Choroid plexus epithelial cell (primary cell): Measurements from ENCODE around the gene NEK2.

Experiments
- DNase-seq: peaks from one replicate; pipeline ENCODE4 v3.0.0-alpha.2; 2010; ENCODE audit warnings: low read depth
- H3K4me3 ChIP-seq: 2 replicates; pipeline ENCODE4 v1.5.1; 2011; ENCODE audit warnings: low read depth, mild to moderate bottlenecking, control low read depth, low read length, moderate library complexity
- TF ChIP-seq, protein P1 (sequence below): conservative IDR thresholded peaks from 2 replicates; pipeline ENCODE4 v1.5.1; 2011; ENCODE audit warnings: low read depth, mild to moderate bottlenecking, control low read depth, inconsistent platforms, low read length, moderate library complexity

Gene NEK2

DNA sequence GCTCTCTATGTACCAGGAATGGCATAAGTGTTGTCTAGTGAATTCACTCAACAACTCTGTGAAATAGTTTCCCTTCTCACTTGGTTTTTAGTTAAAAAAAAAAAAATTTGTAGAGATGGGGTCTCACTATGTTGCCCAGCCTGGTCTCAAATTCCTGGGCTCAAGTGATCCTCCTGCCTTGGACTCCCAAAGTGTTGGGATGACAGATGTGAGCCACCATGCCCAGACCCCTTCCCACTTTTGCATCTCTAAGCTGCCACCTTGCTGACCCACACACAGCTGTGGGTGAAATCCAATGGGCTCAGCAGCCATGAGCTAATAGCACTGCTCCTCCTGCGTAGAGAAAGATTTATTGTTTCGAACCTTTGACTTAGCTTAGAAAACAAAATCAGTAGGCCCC, 33.5 kb downstream of the NEK2 start:
- DNase-seq, result no peak
- TF ChIP-seq, protein P1, sequence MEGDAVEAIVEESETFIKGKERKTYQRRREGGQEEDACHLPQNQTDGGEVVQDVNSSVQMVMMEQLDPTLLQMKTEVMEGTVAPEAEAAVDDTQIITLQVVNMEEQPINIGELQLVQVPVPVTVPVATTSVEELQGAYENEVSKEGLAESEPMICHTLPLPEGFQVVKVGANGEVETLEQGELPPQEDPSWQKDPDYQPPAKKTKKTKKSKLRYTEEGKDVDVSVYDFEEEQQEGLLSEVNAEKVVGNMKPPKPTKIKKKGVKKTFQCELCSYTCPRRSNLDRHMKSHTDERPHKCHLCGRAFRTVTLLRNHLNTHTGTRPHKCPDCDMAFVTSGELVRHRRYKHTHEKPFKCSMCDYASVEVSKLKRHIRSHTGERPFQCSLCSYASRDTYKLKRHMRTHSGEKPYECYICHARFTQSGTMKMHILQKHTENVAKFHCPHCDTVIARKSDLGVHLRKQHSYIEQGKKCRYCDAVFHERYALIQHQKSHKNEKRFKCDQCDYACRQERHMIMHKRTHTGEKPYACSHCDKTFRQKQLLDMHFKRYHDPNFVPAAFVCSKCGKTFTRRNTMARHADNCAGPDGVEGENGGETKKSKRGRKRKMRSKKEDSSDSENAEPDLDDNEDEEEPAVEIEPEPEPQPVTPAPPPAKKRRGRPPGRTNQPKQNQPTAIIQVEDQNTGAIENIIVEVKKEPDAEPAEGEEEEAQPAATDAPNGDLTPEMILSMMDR, result no peak
- H3K4me3 ChIP-seq, result no peak overlapping the region

DNA sequence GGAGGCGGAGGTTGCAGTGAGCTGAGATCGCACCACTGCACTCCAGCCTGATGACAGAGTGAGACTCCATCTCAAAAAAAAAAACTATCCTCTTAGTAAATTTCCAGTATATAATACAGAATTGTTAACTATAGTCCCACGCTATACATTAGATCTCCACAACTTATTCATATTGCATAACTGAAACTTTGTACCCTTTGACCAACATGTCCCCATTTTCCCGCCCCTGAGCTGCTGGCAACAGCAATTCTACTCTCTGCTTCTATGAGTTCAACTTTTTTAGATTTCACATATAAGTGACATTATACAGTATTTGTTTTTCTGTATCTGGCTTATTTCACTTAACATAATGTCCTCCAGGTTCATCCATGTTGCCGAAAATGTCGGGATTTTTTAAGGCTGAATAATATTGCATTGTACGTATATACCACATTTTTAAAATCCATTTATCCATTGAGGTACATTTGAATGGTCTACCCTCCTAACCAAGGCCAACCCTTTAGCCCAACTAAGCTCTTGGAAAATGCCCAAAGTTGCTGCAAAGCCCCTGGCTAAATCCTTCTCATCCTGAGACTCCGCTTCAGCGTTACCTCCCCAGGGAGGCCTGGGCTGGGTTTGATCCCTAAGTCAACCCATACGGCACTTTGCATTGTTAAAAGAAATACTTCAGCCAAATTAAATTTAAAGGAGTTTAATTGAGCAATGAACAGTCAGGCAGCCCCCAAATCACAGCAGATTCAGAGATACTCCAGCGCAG, 34.2 kb downstream of the NEK2 start:
- DNase-seq, result no peak
- TF ChIP-seq, protein P1, result no peak
- no peak overlapping the region for H3K4me3 ChIP-seq

DNA sequence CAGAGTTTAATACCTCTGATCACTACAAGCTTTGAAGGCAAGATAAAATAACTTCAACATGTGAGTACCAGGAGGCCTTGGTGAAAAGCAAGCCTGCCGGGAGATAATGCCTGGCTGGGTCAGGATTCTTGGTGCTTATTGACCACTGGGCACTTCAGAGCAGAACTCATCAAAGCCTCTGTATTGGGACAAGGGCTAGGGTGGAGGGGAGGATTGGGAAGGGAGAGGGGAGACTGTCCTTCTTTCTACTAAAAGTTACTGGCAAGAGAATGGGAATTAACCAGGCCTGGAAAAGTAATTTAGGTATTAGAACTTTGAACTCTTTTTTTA, 35.2 kb downstream of the NEK2 start:
- DNase-seq, result no peak
- peak overlapping the region; percentile 33 for H3K4me3 ChIP-seq
- TF ChIP-seq, protein P1, result no peak

DNA sequence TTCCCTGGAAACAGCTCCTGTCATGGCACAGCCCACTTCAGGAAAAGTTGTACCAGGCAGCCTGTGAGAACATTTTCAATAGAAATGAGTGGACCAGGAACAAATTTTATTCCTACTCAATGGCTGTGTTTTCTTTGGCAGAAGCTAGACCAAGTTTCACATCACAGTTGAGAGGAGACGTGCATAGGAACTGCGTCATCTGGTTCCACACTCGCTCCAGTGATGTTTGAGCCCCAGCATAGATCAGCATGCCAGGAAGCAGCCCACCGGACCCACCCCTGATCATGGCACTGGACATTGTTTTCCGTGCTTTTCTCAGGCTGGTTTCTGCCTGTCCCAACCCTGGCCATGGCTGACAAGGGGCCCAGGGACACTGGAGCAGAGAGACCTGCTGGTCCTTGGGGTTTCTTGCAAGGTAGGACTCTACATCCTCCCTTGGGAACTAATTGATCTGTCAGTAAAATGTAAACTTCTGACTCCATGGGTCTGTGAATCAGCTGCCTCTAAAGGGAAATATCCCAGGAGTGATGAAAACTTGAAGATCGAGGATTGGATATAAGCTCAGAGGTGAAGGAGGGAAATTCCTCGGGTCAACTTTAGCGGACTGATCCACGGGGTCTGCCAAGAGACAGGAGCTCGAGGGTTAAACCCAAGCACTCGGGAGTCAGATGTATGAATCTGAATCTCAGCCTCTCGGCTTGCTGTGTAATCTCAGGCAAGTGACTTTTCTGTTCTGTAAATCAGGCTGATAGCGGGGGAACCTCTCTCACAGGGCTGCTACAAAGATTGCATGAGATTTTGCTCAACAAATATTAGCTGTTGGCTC, 35.7 kb downstream of the NEK2 start:
- peak; percentile 97 for DNase-seq

DNA sequence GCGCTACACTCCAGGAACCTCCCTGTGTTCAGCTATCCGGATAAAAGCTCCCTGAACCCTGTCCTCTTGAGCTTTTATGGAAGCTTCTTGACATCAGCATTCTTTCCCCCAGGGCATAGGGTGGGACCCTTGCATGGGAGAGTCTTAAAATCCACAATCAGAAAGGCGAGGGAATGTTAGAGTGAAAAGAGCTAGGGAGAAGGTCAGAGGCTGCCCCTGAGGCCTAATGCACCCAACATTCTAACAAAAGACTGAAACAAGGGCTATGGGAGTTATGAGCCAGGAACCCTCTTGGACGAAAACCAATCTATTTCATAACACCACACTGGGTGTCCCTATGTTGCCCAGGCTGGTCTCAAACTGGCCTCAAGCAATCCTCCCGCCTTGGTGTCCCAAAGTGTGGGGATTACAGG, 36.7 kb downstream of the NEK2 start:
- H3K4me3 ChIP-seq, result no peak overlapping the region
- DNase-seq, result peak; percentile 48
- TF ChIP-seq, protein P1, result no peak

More for the DNA sequence above, 35.7 kb downstream of the NEK2 start:
- TF ChIP-seq, protein P1, result no peak
- peak overlapping the region; percentile 33 for H3K4me3 ChIP-seq

DNA sequence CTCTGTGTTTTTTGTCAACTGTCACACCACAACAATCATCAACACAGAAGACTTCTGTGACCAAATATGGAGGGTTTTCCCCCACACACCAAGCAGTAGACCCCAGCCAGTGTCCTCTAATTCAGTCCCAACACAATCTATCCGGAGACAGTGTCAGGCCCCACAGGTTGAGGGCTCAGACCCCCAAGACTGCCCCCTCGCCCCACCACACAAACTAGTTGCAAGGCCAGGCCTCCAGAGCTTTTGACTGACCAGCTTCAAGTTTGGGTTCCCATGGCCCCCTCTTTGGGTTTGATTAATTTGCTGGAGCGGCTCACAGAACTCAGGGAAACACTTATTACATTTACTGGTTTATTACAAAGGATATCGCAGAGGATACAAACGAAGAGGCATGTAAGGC, 37.2 kb downstream of the NEK2 start:
- no peak overlapping the region for H3K4me3 ChIP-seq
- DNase-seq, result no peak
- TF ChIP-seq, protein P1, result no peak
